Activated T-helper 1 cell treated with anti-CD3 and anti-CD28 coated beads, Interleukin-2, amount 50 U/mL, for 16 hours (primary cell): Measurements from ENCODE around the gene ADAMTS20.
"Not testable (repeated sequence)": the region's sequence is repeated elsewhere in the genome, so short reads cannot be mapped to it uniquely, and the experiment has no call there.

Experiments used
- DNase-seq, 2 donors: peaks; one replicate each; pipeline ENCODE4 v3.0.0-alpha.2; 2020; ENCODE audit warnings: low read depth in 1 of 2, low spot score in 1 of 2

ADAMTS20 gene

GRCh38 chr12:43551971-43552559 lies at the start of gene ADAMTS20:
ADAMTS20 (minus strand) TSS chr12:43552203; CDS start chr12:43551921, 282 bp downstream.
- DNase-seq: no peak

DNA sequence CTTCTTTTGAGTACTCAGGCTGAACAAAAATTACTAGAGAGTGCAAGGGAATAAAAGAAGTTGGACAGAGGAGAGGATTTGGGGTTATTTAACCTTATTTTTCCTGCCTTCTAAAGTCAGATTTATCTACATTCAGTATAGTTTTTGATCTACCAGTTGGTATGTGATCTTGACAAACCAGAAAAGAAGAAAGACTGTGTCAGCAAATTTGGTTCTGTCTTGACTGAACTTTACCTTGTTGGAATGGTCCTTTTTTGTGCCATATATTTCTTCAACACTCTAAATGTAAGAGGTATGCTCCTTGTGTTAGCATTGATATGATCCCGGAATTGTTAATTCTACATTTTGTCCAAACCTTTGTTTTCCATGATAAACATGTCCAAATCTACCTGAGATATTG lies 47.7 kb upstream of the ADAMTS20 start:
- no peak for DNase-seq

DNA sequence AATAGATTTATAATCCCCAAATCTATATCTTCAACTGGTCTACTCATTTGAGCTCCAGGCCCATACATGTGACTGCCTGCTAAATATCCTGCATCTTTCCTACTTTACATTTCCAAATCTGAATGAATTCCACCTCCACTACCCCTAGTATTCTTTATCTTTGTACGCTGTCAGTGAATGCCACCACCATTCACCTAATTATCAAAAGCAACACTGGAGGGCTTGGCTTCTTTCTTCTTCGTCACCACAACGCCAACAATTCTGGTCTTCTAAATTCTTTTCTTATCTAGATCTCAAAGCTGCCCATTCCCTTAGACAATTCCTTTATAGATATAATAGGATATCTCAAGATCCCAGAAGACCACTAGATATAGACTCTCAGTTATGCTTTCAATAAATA lies 47.1 kb upstream of the ADAMTS20 start:
- no peak for DNase-seq

- no peak for DNase-seq
These were observed 38.3 kb upstream of the ADAMTS20 start for GRCh38 chr12:43590307-43590706.

DNA sequence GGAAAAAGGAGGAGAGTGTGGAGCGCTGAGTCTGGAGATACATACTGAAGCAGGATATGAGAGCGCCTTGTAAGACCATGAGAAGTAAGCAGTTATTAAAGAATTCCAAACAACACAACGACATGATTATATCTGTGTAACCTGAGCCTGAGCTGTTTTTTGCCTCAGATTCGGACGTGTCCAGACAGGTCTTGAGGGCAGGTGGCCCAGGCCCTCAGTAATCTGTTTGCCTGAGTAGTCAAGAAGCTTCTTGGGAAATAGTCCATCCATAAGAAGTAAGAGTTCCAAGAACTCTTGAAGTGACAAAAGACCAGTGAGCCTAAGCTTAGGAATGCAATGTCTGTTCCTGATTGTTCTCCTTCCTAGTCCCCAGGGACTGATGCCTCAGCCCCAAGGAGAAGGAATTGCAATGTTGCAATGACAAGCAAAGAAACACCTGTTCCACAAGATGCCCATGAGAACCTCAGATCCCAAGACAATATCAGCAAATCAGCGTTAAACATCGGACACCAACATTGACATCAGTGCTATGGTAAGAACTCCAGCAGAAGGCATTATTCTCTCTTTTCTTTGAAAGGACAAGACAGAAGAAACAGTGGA lies 34.7 kb upstream of the ADAMTS20 start:
- no peak for DNase-seq

DNA sequence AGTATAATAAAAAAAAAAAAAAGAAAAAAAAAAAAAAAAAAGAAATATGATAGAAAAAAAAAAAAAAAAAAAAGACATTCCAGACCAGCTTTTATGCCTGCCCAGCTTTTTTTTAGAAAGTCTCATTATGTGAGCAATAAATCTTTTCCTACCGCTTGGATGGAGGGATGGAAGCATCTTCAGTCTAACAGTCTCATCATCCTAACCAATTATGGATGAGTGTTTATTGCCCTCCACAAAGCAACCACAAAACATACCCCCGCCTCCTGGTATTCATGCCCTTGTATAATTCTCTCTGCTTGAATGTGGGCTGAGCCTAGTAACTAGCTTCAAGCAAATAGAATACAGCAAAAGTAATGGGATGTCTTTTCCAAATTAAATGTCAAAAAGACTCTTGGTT lies 33.7 kb upstream of the ADAMTS20 start:
- no peak for DNase-seq

DNA sequence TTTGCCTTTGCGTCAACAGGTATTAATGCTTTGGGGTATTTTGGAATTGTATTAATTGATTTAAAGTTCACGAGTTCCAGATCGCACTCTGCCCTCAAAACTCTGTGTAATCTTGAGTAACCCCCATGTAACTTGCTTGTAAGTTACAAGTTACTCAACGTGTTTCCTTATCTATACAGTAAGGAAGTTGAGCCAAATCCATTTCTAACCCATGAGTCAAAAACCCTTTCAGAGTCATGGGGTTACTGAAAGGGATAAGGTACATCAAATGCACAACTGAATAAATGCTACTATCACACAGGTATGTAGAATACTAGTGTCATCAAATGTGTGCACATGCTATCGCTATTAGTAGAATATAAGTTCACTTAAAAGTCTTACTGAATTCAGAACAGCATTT lies 28.6 kb upstream of the ADAMTS20 start:
- DNase-seq: no peak

DNA sequence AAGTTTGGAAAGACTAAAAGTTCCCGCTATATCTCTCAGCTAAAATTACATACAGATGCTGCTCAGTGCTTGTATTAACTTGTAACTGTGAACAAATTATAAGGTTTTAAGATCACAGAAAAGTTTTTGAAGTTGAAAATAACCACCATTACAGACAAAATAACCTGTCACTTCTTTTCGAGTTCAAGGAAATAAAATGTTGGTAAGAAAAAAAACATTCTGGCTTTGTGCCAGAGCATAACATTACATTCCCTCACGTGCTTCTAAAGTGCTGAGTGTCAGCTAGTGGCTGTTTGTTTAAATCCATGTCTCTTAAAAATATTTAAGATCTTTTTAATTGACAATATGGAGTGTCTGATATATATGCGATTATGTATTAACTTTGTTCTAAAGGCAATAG lies 27.2 kb upstream of the ADAMTS20 start:
- DNase-seq: no peak

DNA sequence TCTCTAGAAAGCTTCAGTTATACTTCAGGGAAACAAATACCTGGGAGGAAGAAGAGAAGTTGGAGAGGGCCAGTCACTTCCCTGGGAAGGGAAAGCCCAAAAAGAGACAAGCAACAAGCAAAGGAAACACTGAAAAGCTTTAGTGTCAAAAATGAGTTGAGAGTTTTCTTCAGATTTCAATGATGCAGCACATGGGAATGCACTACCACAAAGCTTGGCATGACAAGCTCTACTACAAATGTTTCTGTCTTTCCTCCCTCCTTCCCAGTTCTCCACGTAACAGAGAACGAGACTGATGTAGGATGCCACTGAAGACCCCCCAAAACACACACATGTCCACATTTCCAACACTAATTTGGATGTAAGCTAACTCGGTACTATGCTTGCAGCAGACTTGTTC lies 26.8 kb upstream of the ADAMTS20 start:
- DNase-seq: no peak

DNA sequence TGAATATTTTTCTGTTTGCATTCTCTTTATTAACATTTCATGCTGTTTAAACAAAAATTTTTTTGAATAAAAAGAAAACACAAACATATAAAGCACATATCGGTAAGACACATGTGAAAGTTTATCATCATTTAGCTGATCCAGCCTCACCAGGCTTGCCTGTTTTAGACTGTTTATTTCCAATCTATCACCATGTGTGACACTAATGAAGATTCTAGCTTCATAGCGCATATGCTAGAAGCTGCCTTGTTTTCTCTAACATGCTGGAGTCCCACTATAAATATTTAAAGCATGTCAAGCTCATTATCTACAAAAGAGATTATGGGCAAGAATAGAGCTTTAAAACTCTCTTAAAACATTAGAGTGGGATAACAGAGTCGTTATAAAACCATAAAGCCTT lies 25.4 kb upstream of the ADAMTS20 start:
- DNase-seq: no peak

DNA sequence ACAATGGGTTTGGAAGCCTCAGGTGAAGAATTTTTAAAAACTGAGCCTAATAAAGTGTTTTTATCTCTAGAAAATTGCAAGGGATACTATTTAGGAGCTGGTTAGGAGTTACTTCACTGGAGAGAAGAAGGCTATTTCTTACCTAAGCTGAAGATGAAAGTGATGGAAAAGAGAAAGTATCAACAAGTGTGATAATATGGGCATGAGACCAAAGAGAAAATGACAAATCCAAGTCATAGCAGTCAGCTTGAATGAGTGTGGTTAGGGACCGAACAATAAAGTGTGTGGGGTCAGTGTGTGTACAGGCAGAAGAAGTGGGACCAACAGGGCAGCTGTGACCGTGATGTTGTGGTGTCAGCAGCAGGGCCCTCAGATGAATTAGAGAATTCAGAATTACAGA lies 24.2 kb upstream of the ADAMTS20 start:
- DNase-seq: no peak

DNA sequence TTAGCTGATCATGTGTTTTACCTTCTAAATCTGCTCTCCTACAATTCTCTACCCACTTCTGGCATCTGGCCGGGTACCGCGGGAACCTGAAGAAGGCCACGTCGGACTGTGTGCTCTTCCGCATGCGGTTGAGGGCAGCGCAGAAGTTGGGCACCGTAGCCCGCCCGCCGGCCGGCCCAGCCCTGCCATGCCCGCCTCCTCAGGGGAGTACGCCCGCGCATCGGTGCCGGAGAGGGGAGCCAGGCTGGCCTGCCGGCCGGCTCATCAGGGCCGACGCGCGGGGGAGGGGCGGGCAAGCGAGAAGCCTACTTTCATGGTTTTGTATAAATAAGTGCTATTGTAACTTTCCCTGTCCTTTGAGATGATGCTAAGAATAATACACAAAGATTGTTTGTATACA lies 19.9 kb upstream of the ADAMTS20 start:
- no peak for DNase-seq

GRCh38 chr12:43556057-43556456 lies 4.1 kb upstream of the ADAMTS20 start:
- no peak for DNase-seq

DNA sequence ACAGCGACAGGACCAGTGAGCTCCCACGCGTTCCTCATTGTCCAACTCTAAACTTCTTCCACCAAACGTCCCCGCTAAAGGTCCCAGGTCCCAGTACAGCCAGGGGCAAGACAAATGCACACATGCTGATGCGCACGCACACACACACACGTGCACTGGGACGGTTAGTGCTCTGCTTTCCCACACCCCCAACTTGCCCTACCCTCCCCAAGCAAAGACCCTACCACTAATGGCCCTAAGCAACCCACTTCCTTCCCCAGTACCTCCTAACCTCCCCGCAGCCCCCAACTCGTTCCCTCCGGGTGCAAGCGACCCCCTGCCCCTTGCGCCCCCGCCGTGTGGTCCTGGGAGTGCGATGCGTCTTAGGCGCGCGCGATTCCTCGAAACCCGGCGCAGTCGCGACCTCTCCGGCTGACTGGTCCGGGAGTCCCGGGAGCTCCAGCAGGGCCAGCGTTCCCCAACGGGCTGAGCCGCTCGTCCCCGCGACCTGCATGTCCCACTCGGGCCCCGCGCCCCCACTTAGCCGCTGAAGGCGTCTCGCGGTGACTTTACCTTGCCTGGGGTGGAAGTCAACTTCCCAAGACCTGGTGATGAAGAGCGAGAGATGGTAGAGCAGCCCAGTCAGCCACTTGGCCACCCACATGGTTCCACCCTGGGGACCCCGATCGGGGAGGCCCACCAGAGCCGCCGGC lies 578 bp downstream of the ADAMTS20 start:
- DNase-seq: no peak

DNA sequence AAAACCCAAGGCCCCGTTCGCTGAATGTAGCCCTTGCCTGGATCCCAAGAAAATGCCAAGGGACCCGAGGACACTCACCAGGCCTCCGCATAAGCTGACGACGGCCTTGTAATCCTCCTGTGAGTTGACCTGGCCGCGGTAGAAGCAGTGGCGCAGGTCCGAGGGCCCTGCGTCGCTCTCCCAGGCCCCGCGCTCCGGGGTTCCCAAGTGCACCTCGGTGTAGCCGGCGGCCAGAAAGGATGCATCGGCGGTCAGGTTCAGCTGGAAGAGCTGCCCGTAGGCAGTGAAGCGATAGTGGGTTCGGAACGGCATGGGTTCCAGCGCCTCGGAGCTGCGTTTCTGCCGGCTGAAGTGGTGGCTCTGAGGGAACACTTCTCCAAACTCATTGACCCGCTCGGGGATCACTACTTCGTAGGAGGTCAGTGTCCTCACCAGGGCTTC lies 1.2 kb downstream of the ADAMTS20 start:
- no peak for DNase-seq

DNA sequence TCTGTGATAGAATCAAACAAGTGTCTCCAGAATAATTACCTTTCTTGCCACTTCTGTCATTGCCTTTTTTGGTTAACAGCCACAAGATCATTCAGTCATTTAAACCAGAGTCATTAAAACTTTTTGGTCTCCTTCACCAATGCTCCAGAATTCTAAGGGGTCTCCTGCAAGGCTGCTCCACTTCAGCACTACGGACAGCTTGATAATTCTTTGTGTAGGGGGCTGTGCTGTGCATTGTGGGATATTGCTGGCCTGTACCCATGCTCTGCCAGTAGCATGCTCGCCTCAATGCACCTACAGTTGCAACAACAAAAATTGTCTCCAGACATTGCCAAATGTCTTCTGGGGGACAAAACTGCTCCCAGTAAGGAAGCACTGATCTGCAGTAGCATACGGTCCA lies 7.3 kb downstream of the ADAMTS20 start:
- no peak for DNase-seq

GRCh38 chr12:43540470-43540869 lies 11.5 kb downstream of the ADAMTS20 start:
- DNase-seq: no peak

DNA sequence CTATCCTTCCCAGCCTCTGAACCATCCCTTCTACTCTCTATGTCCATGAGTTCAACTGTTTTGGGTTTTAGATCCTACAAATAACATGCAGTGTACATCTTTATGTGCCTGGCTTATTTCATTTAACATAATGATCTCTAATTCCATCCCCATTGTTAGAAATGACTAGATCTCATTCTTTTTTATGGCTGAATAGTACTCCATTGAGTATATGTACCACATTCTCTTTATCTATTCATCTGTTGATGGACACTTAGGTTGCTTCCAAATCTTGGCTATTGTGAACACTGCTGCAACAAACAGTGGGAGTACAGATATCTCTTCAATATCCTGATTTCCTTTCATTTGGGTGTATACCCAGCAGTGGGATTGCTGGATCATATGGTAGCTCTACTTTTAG lies 14.3 kb downstream of the ADAMTS20 start:
- DNase-seq: not testable (repeated sequence)

GRCh38 chr12:43516045-43516444 lies 36.0 kb downstream of the ADAMTS20 start:
- no peak for DNase-seq

DNA sequence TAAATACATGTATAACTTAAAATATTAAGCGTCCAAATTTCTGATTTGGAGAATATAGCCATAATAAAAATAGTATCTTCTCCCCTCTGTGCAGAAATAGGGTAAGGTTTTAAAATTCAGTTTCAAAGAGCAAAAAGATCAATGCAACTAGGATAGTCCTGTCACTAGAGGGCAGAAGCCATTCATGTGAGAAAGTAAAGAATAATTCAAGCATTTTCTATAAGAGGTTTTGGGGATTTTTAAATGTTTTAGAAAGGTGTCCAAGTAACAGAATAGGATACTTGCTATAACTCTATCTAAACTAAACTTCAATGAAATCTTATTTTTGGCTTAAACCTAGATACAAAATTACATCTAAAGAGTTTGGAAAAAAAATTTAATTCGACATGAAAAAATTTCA lies 50.3 kb downstream of the ADAMTS20 start:
- DNase-seq: no peak

DNA sequence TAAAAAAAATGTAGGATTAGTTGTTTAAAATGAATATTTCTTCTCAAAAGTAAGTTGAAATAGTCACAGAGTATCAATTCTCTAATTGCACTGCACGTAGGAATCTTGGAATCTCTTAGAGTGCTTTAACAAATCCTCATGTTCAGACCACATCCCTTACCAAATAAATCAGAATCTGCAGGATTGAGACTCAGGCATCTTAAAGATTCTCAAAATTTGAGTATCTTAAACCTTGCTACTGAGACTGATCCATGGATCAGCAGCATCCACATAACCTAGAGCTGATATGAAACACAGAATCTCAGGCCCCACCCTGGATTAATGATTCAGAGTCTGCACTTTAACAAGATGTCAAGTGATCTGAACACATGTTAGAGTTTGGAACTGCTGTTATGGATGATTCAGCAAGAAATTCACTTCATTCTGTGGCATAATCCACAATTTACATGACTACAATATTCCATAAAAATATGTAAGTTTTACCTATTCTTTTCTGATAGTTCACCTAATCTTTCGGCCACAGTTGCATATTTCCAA lies 58.7 kb downstream of the ADAMTS20 start:
- no peak for DNase-seq

DNA sequence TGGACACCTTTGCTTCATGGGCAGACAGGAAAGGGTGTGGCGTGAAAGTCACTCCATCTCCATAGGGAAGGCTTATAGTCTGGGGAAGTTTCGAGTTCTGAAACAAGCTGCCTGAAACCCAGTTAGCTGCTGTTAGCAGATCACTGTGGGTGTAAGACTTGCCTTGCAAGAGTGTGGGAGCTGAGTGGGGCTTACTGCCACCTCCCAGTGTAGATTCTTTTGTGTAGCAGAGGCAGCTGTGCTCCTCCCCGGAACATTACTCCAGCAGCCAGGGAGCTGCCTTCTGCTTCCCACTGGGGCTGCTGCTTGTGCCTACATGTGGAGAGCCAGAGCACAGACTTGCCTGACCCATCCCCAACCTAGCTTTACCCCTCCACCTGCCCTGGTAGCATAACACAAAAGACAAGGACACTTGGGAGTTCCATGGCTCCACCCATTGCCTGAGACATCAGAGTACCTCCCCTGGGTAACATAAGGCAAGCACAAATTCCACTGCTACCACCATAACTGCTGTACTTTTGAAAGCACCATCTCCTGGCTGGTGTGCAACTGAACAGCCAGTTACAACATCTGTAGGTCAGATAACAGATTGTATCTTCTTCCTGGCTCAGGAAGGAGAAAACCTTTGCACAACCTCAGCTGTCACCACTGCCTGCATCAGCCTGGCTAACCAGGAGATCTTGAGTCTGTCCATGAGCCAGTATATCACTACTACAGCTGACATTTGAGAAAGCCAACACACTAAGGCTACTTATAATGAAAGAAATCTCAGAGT lies 69.5 kb downstream of the ADAMTS20 start:
- no peak for DNase-seq
